ENCODE data around the gene AUTS2. TPM values are rescaled to one million over a fixed set of nuclear protein-coding genes. Genes with fewer than 3 reads are reported as not detected.

AUTS2 gene
- total RNA-seq, 1 donor from 2014 or later = 40.0 TPM

DNA sequence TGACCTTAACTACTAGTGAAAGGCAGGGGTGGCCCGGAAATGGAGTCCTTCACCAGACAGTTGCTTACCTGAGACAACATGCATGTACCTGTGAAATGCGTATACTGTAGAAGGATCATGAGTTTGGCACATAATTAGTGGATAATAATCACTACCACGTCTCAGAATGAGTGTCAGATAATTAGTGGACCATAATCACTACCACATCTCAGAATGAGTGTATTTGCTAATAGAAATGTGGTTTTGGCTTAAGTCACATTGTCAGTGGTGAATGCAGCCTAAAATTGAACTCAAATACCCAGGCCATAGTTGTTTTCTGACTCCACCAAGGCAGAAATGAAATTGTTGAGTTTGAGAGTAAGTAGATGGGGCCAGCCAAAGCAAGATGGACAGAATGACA is 1065.4 kb downstream of the AUTS2 start:
- DNase-seq = no peak

DNA sequence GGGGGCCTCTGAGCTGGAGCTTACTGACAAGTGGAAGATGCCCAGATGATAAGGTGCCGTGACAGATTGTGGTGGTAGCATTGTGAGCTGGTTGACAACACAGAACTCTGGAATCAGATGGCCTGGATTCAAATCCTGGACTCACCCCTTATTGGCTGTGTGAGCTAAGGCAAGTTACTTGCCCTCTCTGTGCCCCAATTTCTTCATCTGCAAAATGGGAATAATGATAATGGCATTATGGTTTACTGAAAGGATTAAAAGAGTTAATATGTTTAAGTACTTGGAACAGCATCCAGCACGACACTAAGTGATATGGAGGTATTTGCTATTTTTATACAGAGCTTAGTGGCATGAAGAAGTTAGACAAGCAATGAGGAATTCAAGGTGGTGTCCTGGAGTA is 1067.7 kb downstream of the AUTS2 start:
- no peak for DNase-seq

DNA sequence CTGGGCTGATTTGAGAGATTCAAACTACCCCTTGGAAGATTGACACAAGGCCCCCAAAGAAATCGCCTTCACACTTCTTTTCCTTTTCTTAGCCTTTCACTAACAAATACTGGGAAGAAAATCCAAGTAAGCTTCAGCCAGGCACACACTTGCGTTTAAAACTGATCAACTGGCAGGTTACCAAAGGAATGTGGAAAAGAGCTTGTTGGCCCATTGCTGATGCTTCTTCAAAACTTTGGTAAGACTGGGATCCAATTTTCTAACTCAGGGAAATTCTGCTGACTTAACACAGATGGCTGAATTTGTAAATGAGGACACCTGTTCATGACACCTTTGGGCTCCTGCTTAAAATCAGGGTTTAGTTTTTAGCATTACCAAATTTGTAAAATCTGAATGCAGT is 1069.1 kb downstream of the AUTS2 start:
- DNase-seq = peak; percentile 38

DNA sequence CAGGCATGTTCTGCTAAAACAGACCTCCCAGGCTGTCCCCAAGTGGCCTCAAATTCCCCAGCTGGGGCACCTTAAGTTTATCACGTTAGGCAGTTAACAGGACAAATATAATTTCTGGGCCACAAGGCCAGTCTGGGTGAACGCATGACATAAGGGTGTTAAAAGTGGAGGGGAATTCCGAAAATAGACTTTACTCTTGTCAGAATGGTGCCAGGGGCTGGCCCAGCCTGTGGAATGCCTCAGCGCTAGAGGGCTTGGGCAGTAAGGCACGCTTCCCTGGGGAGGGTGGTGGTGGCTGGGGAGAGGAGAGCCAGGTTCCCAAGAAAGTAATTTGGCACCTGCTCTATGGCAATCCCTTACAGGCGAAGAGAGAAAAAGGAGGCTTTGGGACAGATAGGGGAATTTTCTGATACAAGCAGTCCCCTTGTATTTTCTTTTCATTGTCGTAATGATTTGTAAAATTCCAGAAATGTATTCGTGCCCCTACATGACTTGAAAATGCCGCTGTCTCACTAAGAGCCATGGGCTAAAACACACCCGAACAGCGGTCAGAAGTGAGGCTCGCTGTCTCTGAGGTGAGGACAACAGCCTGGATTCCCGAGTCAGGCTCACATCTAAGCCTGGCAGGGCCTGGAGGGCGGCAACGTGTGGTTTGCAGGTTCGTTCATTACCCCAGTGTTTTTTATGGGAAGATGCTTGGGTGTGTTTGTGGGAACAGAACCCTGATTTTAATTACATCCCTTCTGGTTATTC is 1070.5 kb downstream of the AUTS2 start:
- peak; percentile 51 for DNase-seq

DNA sequence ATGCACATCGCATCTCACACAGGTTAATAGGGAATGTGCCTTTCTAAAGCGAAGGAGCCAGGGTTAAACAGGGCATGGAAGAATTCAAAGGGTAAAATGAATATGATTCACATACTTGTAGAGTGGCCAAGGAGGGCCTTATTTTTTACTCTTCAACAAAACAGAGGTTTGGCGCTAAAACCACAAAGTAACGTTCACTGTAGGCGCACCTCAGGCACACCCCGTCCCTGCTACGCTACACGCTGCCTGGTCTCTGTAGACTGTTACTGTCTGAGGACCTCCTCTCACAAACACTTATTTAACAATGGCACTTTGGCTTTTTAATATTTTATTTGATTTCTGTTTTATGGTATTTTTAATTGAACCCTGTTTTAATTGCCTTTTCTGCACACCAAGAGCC is 1071.6 kb downstream of the AUTS2 start:
- DNase-seq = no peak

DNA sequence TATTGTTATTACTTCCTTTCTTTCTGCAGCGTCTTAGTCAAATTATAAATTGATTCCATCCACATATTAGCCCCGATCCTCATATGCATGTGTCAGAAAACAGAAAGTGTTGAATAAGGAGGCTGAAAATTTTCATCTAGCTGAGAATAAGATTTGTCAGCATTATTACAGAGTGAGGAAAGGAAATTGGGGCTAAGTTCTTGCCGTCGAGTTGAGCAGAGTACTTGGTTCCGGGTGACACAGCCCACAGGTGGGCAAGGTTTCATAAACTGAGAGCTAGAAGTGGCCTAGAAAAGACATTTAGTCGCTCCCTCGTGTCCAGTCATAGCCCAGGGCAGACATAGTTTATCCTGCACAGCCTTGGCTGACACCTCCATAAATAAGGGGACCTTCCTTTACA is 1072.0 kb downstream of the AUTS2 start:
- DNase-seq = no peak

DNA sequence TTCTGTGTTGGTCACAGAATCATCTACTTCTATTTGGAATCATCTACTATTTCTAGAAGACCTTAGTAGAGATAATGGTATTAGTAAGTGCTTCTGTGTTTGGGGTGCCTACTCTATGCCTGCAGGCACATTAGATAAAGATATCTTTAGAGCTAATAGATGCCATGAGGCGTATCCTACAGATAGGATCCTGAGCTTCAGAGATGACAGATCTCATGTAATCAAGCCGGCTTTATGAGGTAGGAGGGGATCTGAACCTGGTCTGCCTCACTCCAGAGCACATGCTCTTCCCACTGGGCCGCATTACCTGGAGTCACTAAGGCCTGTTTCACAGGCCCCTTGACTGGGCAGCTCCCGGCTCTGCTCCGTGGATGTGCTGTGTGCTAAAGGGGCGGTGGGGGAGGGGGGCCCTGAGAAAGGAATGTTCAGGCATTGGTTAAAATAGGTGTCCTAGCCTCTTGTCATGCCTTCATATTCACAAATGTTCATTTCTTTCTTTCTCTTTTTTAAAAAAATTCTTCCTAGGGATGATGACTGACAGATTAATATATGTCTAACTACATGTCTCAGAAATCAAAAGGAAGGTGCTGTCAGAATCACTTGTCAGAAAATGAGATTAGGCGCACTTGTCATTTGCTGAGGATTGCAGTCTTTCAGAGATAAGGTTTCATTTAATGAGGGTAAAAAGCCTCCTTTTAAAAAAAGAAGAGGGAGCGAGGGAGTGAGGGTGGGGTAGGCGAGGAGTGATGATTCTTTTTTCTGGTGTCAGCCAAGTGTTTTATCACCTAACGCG is 1075.7 kb downstream of the AUTS2 start:
- no peak for DNase-seq

DNA sequence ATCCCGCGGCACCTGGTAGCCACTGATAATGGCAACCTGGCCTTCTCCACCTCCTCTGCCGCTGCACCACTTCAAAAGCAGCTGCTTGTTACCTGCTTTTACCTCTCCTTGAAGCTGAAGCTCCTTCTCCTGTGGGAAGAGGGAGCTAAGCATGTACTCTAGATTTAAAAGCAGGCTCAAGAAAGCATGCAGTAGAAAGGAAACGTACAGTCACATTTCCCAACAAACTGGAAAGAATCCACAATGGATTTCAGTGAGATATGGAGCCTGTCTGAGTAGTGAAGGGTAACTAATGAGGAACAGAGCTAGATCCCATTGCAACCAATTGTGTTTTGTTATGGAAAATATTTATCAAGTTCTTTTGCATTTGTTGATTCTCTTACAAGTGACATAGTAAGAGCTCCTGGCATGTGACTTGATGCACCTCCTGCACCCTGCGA is 1076.3 kb downstream of the AUTS2 start:
- DNase-seq = no peak

DNA sequence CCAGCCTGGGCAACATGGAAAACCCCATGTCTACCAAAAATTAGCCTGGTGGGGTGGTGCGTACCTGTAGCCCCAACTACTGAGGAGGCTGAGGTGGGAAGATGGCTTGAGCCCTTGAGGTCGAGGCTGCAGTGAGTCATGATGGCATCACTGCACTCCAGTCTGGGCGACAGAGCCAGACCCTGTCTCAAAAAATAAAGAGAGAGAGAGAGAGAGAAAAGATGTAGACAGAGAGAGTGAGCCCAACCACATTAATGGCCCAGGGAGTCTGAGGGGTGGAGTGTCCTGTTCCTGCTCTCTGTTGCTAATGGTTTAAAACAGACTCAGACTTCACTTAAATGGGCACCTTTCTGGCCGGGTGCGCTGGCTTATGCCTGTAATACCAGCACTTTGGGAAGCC is 1078.0 kb downstream of the AUTS2 start:
- no peak for DNase-seq

DNA sequence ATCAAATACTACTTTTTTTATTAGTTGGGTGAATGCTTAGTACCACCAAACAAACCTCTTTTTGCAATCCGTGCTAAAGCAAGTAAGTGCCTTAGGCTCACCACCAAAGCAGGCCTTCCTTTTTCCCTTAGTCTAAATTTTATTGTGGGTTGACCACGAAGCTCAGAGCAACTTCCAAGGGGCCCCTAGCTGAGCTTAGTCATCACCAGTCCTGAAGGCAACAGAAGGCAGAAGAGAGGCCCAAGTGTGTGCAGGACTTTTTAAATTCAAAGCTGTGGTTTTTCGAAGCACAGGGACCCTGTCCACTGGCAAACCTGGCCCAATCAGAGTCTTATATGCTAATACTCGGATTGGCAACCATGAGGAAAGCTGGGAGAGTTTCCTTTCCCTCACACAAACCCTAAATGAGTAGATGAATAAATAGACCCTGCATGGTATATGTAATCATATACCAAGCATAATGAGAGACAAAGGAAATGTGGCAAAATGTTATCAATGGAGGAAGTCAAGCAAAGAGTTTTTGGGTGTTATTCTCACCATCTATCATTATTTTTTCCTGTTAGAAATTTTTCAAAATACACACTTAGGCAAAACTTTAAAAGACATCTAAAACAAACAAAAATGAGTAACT is 1080.5 kb downstream of the AUTS2 start:
- DNase-seq = no peak

DNA sequence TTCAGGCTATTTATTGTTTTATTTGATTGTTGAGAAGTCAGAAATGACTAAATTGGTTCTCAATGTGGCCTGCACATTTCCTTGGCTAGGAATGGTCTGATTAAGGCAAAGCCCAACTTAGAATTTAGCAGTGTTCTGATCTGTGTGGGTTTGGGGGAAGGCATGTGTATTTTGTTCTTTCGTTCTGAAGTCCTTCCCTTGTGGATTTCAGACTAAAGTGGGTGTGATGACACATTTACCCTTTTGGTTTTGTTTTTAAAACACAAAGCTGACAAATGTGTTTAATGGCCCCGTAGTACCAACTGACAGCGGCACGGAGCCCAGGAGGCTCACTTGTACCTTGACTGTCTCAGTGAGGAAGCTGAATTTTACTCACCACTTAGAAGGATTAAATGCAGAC is 1081.4 kb downstream of the AUTS2 start:
- no peak for DNase-seq

DNA sequence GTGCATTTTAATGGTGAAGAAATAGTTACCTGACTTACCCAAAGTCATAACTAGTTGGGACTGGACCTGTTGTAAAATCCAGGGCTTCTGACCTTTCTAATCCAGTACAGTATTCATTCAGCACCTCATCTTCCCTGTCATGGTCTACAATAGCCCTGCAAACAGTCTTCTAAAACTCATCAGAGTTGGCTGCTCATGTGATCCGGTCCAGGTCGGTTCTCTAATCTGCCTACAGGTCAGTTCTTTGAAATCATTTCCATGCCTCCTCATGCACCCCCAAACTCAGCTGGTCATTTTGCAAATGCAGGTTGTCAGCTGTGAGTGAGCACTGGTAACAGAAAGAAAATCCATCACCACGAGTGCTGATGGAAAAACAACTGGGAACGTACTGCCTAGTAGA is 1082.0 kb downstream of the AUTS2 start:
- no peak for DNase-seq

DNA sequence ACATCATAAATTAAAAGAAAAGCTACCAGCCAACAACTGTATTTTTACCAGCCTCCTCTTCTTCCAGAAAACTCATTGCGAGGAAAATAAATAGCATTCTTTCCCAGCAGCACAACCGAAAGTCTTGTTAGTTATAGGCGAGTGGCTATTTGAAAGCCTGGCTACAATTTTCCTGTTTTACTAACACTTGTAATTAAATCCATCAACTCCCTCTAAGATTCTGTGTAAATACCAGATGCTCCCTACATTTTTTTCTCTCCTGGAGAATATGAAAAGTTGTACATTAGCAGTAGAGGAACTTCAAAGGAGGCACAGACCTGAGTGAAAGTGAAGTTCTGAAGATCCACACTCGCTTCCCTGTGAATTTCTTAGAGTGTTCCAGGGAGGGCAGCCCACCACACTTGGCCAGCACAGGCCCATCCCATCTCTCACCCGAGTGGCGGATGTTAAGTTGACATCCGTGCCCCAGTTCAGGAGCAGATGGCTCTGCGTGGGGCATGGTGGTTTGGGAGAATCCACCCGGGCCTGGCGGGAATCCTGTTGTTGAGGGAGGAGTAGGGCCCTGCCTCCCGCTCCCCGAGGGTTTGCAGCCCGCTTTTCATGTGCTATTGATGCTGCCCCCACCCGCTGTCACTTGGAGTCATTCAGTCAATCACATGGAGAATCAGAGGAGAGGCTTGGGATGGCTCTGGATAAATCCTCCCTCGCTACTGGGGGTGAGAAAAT is 1082.6 kb downstream of the AUTS2 start:
- no peak for DNase-seq

DNA sequence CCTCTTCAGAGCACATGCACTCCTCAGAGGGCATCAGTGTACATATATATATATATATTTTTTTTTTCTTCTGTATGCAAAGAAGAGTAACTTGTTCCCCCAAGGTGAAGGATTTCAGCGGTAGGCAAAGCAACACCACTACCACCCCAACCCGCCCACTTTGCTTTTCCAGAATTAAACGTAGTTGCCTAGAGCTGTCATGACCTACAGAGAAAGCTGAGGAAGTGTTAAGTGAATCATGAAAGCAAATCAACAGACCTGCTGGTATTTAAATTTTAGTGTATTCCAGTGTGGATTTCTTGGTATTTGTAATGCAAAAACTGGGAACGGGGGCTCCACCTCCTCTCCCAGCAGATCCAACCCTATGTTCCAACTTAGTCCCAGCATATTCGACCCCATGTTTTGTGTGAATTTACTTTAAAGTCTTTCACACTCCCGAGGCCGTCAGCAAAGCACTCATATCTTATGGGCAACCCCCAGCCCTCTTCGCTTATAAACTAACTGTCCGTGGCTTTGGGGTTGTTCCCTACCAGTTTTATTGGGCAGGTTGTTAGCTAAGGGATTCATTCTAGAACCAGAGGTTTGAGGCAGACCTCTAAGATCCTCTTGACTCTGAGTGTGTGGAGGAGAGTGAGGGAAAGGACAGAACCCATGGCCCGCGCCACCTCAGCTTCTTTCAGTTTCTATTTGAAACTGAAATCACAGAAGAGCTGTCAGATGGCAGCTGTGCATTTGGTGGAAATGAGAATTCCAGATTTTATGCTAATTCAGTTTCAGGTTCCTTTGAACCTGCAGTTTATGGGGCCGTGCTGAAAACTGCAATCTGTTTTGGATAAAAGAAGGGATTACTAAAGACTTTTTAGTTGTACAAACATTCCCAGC is 1083.4 kb downstream of the AUTS2 start:
- DNase-seq = no peak

DNA sequence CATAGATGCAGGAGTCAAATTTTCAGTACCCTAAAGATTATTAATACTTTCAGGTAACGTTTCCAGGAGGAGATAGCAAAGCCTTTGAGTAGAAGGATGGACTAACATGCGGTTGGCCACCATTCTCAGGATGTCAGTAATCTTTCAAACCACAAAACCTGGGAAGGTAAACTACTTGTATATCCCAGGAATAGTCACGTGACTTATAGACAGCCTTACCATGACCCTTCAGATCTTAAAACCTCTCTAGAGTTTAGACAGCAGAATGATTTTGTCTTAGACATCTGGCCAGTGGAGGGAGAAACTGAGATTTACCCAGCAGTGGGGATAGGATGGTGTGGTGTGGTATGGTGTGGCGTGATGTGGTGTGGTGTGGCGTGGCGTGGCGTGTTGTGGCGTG is 1085.9 kb downstream of the AUTS2 start:
- no peak for DNase-seq

DNA sequence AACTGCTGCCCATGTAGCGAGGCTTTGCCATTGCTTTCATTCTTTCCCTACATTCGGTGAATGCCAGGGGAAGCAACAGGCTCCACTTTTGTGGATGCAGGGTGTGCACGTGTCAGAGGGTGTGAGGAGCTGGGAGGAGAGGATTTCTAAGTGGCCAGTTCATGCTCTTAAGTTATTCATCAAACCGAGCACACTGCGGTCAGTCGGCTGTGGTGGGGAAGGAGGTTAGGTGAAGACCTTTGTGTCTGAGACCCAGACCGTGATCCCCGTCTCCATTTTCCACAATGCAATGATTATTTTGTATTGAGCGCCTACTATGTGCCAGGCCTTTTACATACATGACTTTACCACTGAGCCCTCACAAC is 1095.0 kb downstream of the AUTS2 start:
- DNase-seq = peak; percentile 51

DNA sequence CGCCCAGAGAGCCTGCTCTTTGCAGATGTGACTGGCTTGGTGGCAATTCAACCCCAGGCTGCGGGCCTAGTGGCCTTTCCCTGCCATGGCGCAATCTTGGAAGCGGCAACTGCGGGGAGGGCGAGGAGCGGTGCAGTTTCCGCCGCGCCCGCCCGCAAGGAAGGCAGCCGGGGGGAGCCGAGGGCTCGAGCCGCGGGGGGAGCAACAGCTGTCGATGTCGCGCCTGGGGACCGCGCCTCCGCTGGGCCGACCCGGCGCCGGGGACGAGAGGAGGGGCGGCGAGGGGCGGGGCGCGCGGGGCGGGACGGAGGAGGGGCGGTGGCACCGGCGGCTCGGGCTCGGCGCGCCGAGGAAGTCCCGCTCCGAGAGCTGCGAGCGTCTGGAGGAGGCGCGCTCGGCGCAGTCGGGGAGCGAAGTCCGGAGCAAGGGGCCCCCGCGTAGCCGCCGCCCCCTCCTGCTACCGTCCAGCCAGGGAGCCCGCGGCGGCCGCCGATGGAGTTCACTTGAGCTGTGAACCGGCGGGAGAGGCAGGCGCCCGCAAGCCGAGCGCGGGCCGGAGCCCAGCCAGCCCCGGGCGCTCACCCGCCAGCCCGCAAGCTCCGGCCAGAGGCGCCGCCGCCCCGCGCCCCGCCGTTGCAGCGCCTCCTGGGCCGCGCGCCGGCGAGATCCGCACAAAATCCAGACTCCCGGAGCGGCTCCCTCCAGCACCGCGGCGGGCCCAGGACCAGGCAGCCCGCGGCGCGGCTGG is 1095.6 kb downstream of the AUTS2 start:
- peak; percentile 90 for DNase-seq

DNA sequence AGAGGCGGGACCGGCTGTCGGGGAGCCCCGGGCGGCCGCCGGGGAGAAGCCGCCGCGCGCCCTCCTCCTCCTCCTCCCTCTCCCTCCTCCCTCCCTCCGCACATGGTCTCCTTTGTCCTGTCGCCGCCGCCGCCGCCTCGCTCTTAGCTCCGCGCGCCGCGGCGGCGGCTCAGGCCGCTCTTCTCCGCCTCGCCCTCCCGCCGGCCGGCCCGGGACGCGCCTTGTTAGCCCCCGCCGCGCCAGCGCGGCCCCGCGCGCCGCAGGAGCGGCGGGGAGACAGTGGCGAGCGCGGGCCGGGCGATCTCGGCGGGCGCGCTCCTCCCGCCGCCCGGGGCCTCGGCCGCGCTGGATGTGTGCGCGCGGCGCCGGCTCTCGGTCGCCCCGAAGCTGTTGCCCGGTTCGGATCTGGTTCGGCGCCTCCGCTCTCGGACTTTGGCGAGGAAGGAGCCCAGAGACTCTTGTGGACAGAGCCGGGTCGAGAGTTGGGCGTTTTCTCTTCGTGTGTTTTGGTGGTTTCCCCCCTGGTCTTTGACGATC is 1096.2 kb downstream of the AUTS2 start:
- peak; percentile 70 for DNase-seq

DNA sequence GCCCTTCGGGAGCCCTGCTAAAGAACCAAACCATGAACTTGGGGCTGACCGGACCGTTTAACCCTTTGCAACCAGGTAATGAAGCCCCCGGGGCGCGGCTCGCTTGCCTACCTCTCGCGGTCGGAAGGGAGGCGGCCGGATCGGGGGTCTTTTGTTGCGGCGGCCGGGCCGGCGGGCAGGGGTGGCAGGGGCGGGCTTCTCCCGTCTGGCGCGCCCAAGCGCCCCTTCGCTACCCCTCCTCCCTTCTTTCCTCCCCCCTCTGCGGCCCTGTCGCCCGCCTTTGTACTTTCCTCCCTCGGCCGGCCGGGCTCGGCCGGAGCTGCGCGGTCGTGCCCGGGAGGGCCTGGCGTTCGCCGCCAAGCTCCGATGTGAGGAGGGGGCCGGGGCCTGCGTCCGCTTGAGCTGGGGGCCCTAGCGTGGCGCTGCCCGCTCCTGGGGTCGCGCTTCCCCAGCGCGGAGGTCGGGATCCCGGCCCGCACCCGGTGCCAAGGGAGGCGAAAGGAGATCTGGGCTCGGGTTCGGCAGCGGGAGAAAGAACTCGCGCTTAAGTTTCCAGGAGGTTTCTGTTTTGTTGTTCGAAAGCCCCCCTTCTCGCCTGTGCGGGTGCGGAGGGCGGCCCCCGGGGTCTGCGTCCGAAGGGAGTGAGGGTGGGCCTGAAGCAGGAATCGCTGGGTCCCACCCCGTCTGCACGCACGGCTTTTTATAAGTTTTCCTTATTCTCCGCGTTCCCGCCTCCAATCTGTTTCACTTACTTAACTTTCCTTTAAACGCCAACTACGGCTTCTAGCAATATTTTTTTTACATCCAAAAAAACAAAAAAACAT is 1096.9 kb downstream of the AUTS2 start:
- peak; percentile 56 for DNase-seq

DNA sequence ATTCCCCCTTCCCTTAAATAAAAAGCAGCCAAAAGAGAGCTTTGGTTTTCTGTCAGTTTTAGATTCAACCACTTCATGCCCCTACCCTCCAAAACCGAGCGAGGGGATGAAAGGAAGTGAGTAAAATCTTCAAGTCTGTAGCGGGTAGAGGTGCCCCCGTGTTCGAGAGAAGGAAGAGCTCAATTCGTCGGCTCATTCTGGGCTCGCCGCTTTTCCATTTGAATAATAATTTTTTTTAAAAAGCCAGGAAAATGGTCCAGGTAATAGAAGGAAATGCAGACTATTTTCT is 1097.5 kb downstream of the AUTS2 start:
- peak; percentile 53 for DNase-seq

Measured in tongue (tissue), 2 donors.